ENCODE results near the gene ANKRD55.
"Not testable (repeated sequence)": the region's sequence is repeated elsewhere in the genome, so short reads cannot be mapped to it uniquely, and the experiment has no call there.

ANKRD55 gene

GRCh38 chr5:56206126-56206910 lies 26.8 kb downstream of the ANKRD55 start:
- DNase-seq: peak; percentile 46 to 61

- DNase-seq: not testable (repeated sequence)
Observed at GRCh38 chr5:56203936-56204335, 29.2 kb downstream of the ANKRD55 start.

- peak; percentile 74 to 80 for DNase-seq
Observed at GRCh38 chr5:56202483-56202882, 30.6 kb downstream of the ANKRD55 start.

- DNase-seq: not testable (repeated sequence)
Observed at GRCh38 chr5:56201762-56202261, 31.3 kb downstream of the ANKRD55 start.

GRCh38 chr5:56200971-56201666 lies 32.0 kb downstream of the ANKRD55 start:
- peak; percentile 74 to 81 for DNase-seq

GRCh38 chr5:56195016-56195415 lies 38.1 kb downstream of the ANKRD55 start:
- no peak for DNase-seq

- DNase-seq: no peak
Observed at GRCh38 chr5:56192246-56192645, 40.9 kb downstream of the ANKRD55 start.

GRCh38 chr5:56191656-56192055 lies 41.5 kb downstream of the ANKRD55 start:
- DNase-seq: peak; percentile 52 to 88

GRCh38 chr5:56190497-56190896 lies 42.6 kb downstream of the ANKRD55 start:
- DNase-seq: peak; percentile 88 to 89

- no peak for DNase-seq
Observed at GRCh38 chr5:56185768-56186311, 47.3 kb downstream of the ANKRD55 start.

- peak; percentile 70 to 74 for DNase-seq
Observed at GRCh38 chr5:56183506-56183905, 49.6 kb downstream of the ANKRD55 start.

- DNase-seq: no peak
Observed at GRCh38 chr5:56179442-56179841, 53.7 kb downstream of the ANKRD55 start.

- DNase-seq: no peak
Observed at GRCh38 chr5:56178823-56179222, 54.3 kb downstream of the ANKRD55 start.

- DNase-seq: no peak
Observed at GRCh38 chr5:56176871-56177533, 56.1 kb downstream of the ANKRD55 start.

GRCh38 chr5:56176155-56176798 lies 56.9 kb downstream of the ANKRD55 start:
- no peak for DNase-seq

- peak; percentile 31 to 32 for DNase-seq
Observed at GRCh38 chr5:56175488-56175887, 57.6 kb downstream of the ANKRD55 start.

GRCh38 chr5:56175021-56175420 lies 58.1 kb downstream of the ANKRD55 start:
- DNase-seq: peak; percentile 77 to 84

GRCh38 chr5:56172241-56172640 lies 60.9 kb downstream of the ANKRD55 start:
- DNase-seq: peak in 1 of 2 donors; percentile 81

GRCh38 chr5:56170557-56170956 lies 62.6 kb downstream of the ANKRD55 start:
- DNase-seq: no peak

GRCh38 chr5:56169949-56170348 lies 63.2 kb downstream of the ANKRD55 start:
- no peak for DNase-seq

- no peak for DNase-seq
Observed at GRCh38 chr5:56169281-56169680, 63.8 kb downstream of the ANKRD55 start.

GRCh38 chr5:56168066-56168478 lies 65.1 kb downstream of the ANKRD55 start:
- peak in 1 of 2 donors; percentile 50 for DNase-seq

All from inflammatory macrophage (primary cell).